HG03060 (cell line): ENCODE measurements around the gene ANXA10.

Experiments
- ATAC-seq: cut with Tn5 transposase; IDR thresholded peaks from one replicate; pipeline ENCODE4 v1.9.1; 2021; ENCODE audit warnings: low read depth, moderate number of reproducible peaks; ENCODE audit not compliant: unreplicated experiment

The ANXA10 gene

GRCh38 chr4:168218645-168219044 is 126.3 kb downstream of the ANXA10 start:
- no peak for ATAC-seq

- ATAC-seq = no peak
These were observed 128.6 kb downstream of the ANXA10 start for GRCh38 chr4:168220893-168221292.

GRCh38 chr4:168221301-168221700 is 129.0 kb downstream of the ANXA10 start:
- ATAC-seq = no peak
